Ishikawa (cell line): Measurements from ENCODE around the gene NOP53.

Experiments used
- CEBPB ChIP-seq: IDR thresholded peaks from 2 replicates; pipeline ENCODE4 v1.6.1; 2012
- CREB1 ChIP-seq: IDR thresholded peaks from 2 replicates; pipeline ENCODE4 v1.6.1; 2012; ENCODE audit warnings: low read depth
- EGR1 ChIP-seq: IDR thresholded peaks from 2 replicates; pipeline ENCODE4 v1.6.1; 2012
- EP300 ChIP-seq: IDR thresholded peaks from 2 replicates; pipeline ENCODE4 v1.6.1; 2012; ENCODE audit warnings: borderline replicate concordance
- FOXM1 ChIP-seq: IDR thresholded peaks from 2 replicates; pipeline ENCODE4 v1.6.1; 2012; ENCODE audit warnings: low read depth, borderline replicate concordance
- NFIC ChIP-seq: IDR thresholded peaks from 2 replicates; pipeline ENCODE4 v1.6.1; 2012
- RAD21 ChIP-seq: IDR thresholded peaks from 2 replicates; pipeline ENCODE4 v1.6.1; 2012; ENCODE audit warnings: low read depth
- REST ChIP-seq: IDR thresholded peaks from 2 replicates; pipeline ENCODE4 v1.6.1; 2012; ENCODE audit warnings: low read depth, mild to moderate bottlenecking
- TAF1 ChIP-seq: IDR thresholded peaks from 2 replicates; pipeline ENCODE4 v1.6.1; 2012; ENCODE audit warnings: low read depth, mild to moderate bottlenecking
- TCF12 ChIP-seq: IDR thresholded peaks from 2 replicates; pipeline ENCODE4 v1.6.1; 2012; ENCODE audit warnings: low read depth
- TEAD4 ChIP-seq: IDR thresholded peaks from 2 replicates; pipeline ENCODE4 v1.6.1; 2012
- YY1 ChIP-seq: IDR thresholded peaks from 2 replicates; pipeline ENCODE4 v1.6.1; 2012; ENCODE audit warnings: low read depth
- ZBTB7A ChIP-seq: IDR thresholded peaks from 2 replicates; pipeline ENCODE4 v1.6.1; 2012; ENCODE audit warnings: low read depth
- TF ChIP-seq, protein P1 (sequence below): IDR thresholded peaks from 2 replicates; pipeline ENCODE4 v1.6.1; 2012
- TF ChIP-seq, protein P2 (sequence below): IDR thresholded peaks from 2 replicates; pipeline ENCODE4 v1.6.1; 2012

Gene NOP53

GRCh38 chr19:47711652-47712242, 33.6 kb upstream of the NOP53 start:
- TF ChIP-seq REST (no peak), EP300 (no peak), YY1 (no peak), EGR1 (no peak), CEBPB (no peak), NFIC (no peak), TAF1 (no peak), CREB1 (no peak), FOXM1 (no peak), TCF12 (no peak), RAD21 (no peak), TEAD4 (no peak), ZBTB7A (no peak)
- TF ChIP-seq, protein P1, sequence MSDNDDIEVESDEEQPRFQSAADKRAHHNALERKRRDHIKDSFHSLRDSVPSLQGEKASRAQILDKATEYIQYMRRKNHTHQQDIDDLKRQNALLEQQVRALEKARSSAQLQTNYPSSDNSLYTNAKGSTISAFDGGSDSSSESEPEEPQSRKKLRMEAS = no peak
- TF ChIP-seq, protein P2, sequence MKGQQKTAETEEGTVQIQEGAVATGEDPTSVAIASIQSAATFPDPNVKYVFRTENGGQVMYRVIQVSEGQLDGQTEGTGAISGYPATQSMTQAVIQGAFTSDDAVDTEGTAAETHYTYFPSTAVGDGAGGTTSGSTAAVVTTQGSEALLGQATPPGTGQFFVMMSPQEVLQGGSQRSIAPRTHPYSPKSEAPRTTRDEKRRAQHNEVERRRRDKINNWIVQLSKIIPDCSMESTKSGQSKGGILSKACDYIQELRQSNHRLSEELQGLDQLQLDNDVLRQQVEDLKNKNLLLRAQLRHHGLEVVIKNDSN = no peak

DNA sequence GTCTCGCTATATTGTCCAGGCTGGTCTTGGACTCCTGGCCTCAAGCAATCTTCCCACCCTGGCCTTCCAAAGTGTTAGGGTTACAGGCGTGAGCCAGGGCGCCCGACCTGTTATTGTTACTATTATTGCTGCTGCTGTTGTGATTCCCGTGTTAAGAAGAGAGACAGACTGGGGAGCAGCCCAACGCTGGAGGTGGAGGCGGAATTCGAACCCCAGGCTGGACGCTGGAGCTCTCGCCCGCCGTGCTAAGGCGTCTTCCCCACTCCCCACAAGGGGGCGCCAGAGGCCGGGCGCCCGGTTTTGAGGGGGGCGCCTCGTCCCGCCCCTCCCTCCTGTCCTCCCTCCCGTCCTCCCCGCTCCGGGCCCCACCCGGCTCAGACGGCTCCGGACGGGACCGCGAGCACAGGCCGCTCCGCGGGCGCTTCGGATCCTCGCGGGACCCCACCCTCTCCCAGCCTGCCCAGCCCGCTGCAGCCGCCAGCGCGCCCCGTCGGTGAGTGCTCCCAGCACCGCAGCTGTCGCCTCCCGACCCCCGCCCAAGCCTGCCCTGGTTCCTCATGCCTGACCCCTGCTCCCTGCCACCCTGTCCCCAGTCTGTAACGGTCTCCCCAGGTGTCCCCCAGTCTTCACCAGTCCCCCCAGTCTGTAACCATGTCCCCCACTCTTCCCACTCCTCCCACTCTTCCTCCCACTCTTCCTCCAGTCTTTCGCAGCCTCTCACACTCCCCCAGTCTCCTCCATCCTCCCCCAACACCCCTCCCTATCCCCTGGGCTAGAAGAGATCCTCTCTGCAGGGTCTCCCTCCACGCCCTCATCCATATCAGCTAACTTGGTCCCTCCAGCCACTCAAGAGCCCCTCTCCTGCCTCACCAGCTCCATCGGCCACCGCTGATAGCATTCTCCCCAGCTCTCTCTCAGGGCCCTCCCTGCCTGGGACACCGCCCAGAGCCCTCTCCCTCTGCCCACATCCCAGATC, 32.0 kb upstream of the NOP53 start, which contains the start of gene EHD2:
Gene EHD2 (plus strand): TSS at position 377 of the 976 bp plus-strand sequence. CDS start 3,191 bp downstream, outside the sequence.
- 0 out of 2 replicates have a peak, but pooled peaks have one; percentile 16 for TF ChIP-seq TCF12
- TF ChIP-seq TAF1 = 0 out of 2 replicates have a peak, but pooled peaks have one; percentile 47
- TF ChIP-seq RAD21 = peak; percentile 86
- no peak for TF ChIP-seq CEBPB
- TF ChIP-seq ZBTB7A = peak; percentile 68

DNA sequence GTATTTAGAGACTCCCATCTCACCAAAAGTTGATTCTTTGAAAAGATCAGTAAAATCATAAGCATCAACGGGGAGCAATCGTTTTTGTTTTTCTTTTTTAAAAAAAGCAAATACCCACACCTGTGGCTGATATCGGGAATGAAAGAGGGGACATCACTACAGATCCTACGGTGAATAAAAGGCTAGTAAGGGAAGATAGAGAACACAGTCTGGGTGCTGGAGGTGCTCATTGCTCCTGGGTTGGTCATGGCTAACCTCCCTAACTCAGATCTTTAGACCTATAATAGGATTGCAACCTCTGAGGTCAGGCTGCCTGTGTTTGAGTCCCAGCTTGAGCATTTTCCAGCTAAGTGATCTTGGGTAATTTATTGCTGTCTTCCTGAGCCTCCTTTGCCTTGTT, 31.0 kb upstream of the NOP53 start:
- TF ChIP-seq ZBTB7A = no peak
- TF ChIP-seq TAF1 = no peak
- TF ChIP-seq NFIC = no peak
- TF ChIP-seq TCF12 = no peak
- TF ChIP-seq, protein P2 = no peak
- TF ChIP-seq CEBPB = no peak
- TF ChIP-seq EGR1 = no peak
- TF ChIP-seq FOXM1 = no peak
- no peak for TF ChIP-seq EP300
- TF ChIP-seq, protein P1 = no peak
- no peak for TF ChIP-seq CREB1
- no peak for TF ChIP-seq YY1
- no peak for TF ChIP-seq TEAD4
- TF ChIP-seq REST = no peak
- no peak for TF ChIP-seq RAD21

GRCh38 chr19:47716270-47716937, 28.9 kb upstream of the NOP53 start:
- TF ChIP-seq TAF1 (no peak), EP300 (no peak), TEAD4 (no peak), NFIC (no peak), FOXM1 (no peak), CREB1 (no peak), ZBTB7A (no peak), RAD21 (no peak)
